ENCODE data around the gene PTPN2. TPM values are rescaled to one million over a fixed set of nuclear protein-coding genes. Genes with fewer than 3 reads are reported as not detected.

Gene PTPN2
- total RNA-seq, 2 experiments from 2014 or later: 54.9 to 69.7 TPM

- Histone ChIP-seq H4K20me1 (ENCODE audit: insufficient read depth, low read length) (peaks cover 29% of the 10 kb centered on the region; the same call in 1 of the 2 replicates), H3K36me3 (ENCODE audit: insufficient read depth, low read length) (peaks cover 67% of the 10 kb centered on the region), H3K9me3 (ENCODE audit: low read length) (no peaks in the 10 kb centered on the region), H3K79me2 (ENCODE audit: insufficient read depth, low read depth, low read length) (peaks cover 46% of the 10 kb centered on the region), H3K27ac (ENCODE audit: low read depth, low read length, poor library complexity, severe bottlenecking) (no peak overlapping the region), H2AFZ (ENCODE audit: low read length) (no peak overlapping the region), H3K4me3 (ENCODE audit: low read depth, low read length, poor library complexity, severe bottlenecking) (no peak overlapping the region), H3K4me1 (ENCODE audit: insufficient read depth, low read length, poor library complexity, severe bottlenecking) (peaks cover 39% of the 10 kb centered on the region), H3K4me2 (ENCODE audit: low read length) (no peak overlapping the region), H3K9me2 (ENCODE audit: insufficient read depth, low read length) (no peaks in the 10 kb centered on the region)
- CTCF ChIA-PET (ENCODE audit: unreplicated experiment): no interaction called here
- POLR2A ChIA-PET: interaction anchor here (1.1 kb wide), 1 partner anchor 29 kb away, joined by 3 read pairs; no protein-coding TSS in a partner anchor
- no TSS peak for BruUV-seq (replicated peaks)
- TF ChIP-seq CTCF (conservative IDR thresholded peaks at IDR 0.05; ENCODE audit: low read length): no peak
- intact Hi-C loops (cut with micrococcal nuclease; ENCODE audit: unreplicated experiment): loop anchor here (5.0 kb wide), 2 partner anchors 84 to 111 kb away; partner anchors contain the start of gene SEH1L
- DNase-seq (ENCODE audit: low spot score): no peak
These were observed 47.5 kb downstream of the PTPN2 start for GRCh38 chr18:12836551-12836950.

GRCh38 chr18:12828116-12829051 is 55.7 kb downstream of the PTPN2 start:
- DNase-seq (ENCODE audit: low spot score): no peak
- no peaks in the 10 kb centered on the region for H3K79me2 ChIP-seq (ENCODE audit: insufficient read depth, low read depth, low read length)
- H3K9me2 ChIP-seq (ENCODE audit: insufficient read depth, low read length): no peaks in the 10 kb centered on the region
- H3K9me3 ChIP-seq (ENCODE audit: low read length): peaks cover 7% of the 10 kb centered on the region; the same call in 1 of the 2 replicates
- ChIA-PET CTCF (ENCODE audit: unreplicated experiment) (no interaction called here), POLR2A (interaction anchor here (0.6 to 0.7 kb wide), 4 partner anchors 53 to 497 kb away, joined by 3 to 6 read pairs (median 4); no protein-coding TSS in a partner anchor)
- H3K4me3 ChIP-seq (ENCODE audit: low read depth, low read length, poor library complexity, severe bottlenecking): no peak overlapping the region
- no TSS peak for BruUV-seq (replicated peaks)
- intact Hi-C loops (cut with micrococcal nuclease; ENCODE audit: unreplicated experiment): no loop called here
- no peak overlapping the region for H3K27ac ChIP-seq (ENCODE audit: low read depth, low read length, poor library complexity, severe bottlenecking)
- H3K36me3 ChIP-seq (ENCODE audit: insufficient read depth, low read length): peaks cover 93% of the 10 kb centered on the region
- no peaks in the 10 kb centered on the region for H3K4me1 ChIP-seq (ENCODE audit: insufficient read depth, low read length, poor library complexity, severe bottlenecking)
- no peak overlapping the region for H3K4me2 ChIP-seq (ENCODE audit: low read length)
- TF ChIP-seq EZH2phosphoT487 (IDR thresholded peaks at IDR 0.05; ENCODE audit: borderline replicate concordance, low read depth, low read length): no peak
- TF ChIP-seq CTCF (conservative IDR thresholded peaks at IDR 0.05; ENCODE audit: low read length): no peak
- H2AFZ ChIP-seq (ENCODE audit: low read length): no peak overlapping the region
- no peaks in the 10 kb centered on the region for H4K20me1 ChIP-seq (ENCODE audit: insufficient read depth, low read length)

DNA sequence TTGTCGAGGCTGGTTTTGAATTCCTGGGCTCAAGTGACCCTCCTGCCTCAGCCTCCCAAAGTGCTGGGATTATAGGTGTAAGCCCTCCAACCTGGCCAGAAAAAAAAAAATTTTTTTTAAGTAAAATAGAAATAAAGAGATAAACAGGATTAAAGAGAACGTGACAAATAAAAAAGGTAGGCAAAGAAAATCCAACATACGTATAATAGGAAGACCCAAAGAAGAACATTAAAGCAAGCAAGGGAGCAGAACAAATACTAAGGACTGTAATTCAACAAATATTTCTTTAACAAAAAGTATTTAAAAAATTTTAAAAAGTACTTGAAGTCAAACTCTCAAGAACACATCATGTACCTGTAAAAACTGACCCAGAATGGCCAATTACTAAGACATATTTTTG is 56.4 kb downstream of the PTPN2 start:
- no peaks in the 10 kb centered on the region for H3K79me2 ChIP-seq (ENCODE audit: insufficient read depth, low read depth, low read length)
- CTCF ChIA-PET (ENCODE audit: unreplicated experiment): no interaction called here
- no peak overlapping the region for H3K4me3 ChIP-seq (ENCODE audit: low read depth, low read length, poor library complexity, severe bottlenecking)
- no peaks in the 10 kb centered on the region for H3K9me2 ChIP-seq (ENCODE audit: insufficient read depth, low read length)
- no peak overlapping the region for H2AFZ ChIP-seq (ENCODE audit: low read length)
- H4K20me1 ChIP-seq (ENCODE audit: insufficient read depth, low read length): no peaks in the 10 kb centered on the region
- no peak for DNase-seq (ENCODE audit: low spot score)
- POLR2A ChIA-PET: no interaction called here
- intact Hi-C loops (cut with micrococcal nuclease; ENCODE audit: unreplicated experiment): no loop called here
- H3K27ac ChIP-seq (ENCODE audit: low read depth, low read length, poor library complexity, severe bottlenecking): no peak overlapping the region
- H3K4me1 ChIP-seq (ENCODE audit: insufficient read depth, low read length, poor library complexity, severe bottlenecking): no peaks in the 10 kb centered on the region
- peaks cover 94% of the 10 kb centered on the region for H3K36me3 ChIP-seq (ENCODE audit: insufficient read depth, low read length)
- no TSS peak for BruUV-seq (replicated peaks)
- H3K9me3 ChIP-seq (ENCODE audit: low read length): peaks cover 7% of the 10 kb centered on the region; the same call in 1 of the 2 replicates
- no peak overlapping the region for H3K4me2 ChIP-seq (ENCODE audit: low read length)
- TF ChIP-seq EZH2phosphoT487 (IDR thresholded peaks at IDR 0.05; ENCODE audit: borderline replicate concordance, low read depth, low read length) (no peak), CTCF (conservative IDR thresholded peaks at IDR 0.05; ENCODE audit: low read length) (no peak)
